Measurements from ENCODE around the gene TMBIM1.
"Not testable (repeated sequence)": the region's sequence is repeated elsewhere in the genome, so short reads cannot be mapped to it uniquely, and the experiment has no call there.

TMBIM1 gene

GRCh38 chr2:218315397-218315796 lies 23.1 kb upstream of the TMBIM1 start:
- Histone ChIP-seq H3K36me3 (replicated peaks; ENCODE audit: low read depth, low read length) (no peaks in the 10 kb centered on the region), H3K27ac (ENCODE audit: low read length) (no peak overlapping the region), H3K79me2 (ENCODE audit: low read length) (no peaks in the 10 kb centered on the region), H2AFZ (ENCODE audit: low read depth, low read length) (no peak overlapping the region), H3K4me2 (ENCODE audit: low read length) (no peak overlapping the region), H3K4me1 (ENCODE audit: low read length) (no peaks in the 10 kb centered on the region), H3K9ac (ENCODE audit: low read length) (no peak overlapping the region), H4K20me1 (ENCODE audit: insufficient read depth, low read length) (no peaks in the 10 kb centered on the region), H3K4me3 (ENCODE audit: low read length) (no peak overlapping the region), H3K27me3 (ENCODE audit: low read depth, low read length) (no peaks in the 10 kb centered on the region), H3K9me3 (ENCODE audit: insufficient read depth, low read length) (no peaks in the 10 kb centered on the region)
- TF ChIP-seq CTCF (IDR thresholded peaks at IDR 0.05; ENCODE audit: low read depth, low read length) (no peak), EZH2phosphoT487 (IDR thresholded peaks at IDR 0.05; ENCODE audit: low read depth) (no peak)

DNA sequence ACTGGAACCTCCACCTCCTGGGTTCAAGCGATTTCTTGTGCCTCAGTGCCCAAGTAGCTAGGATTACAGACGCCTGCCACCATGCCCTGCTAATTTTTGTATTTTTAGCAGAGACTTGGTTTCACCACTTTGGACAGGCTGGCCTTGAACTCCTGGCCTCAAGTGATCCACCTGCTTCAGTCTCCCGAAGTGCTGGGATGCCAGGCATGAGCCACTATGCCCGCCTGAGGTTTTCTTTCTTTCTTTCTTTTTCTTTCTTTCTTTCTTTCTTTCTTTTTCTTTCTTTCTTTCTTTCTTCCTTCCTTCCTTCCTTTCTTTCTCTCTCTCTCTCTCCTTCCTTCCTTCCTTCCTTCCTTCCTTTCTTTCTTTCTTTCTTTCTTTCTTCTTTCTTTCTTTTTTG lies 22.5 kb upstream of the TMBIM1 start:
- H3K4me2 ChIP-seq (ENCODE audit: low read length); H3K36me3 ChIP-seq (replicated peaks; ENCODE audit: low read depth, low read length); H4K20me1 ChIP-seq (ENCODE audit: insufficient read depth, low read length); H3K27me3 ChIP-seq (ENCODE audit: low read depth, low read length); H3K4me3 ChIP-seq (ENCODE audit: low read length); H3K4me1 ChIP-seq (ENCODE audit: low read length); H3K79me2 ChIP-seq (ENCODE audit: low read length); H3K9ac ChIP-seq (ENCODE audit: low read length); H3K27ac ChIP-seq (ENCODE audit: low read length); H2AFZ ChIP-seq (ENCODE audit: low read depth, low read length); H3K9me3 ChIP-seq (ENCODE audit: insufficient read depth, low read length): not testable (repeated sequence)

DNA sequence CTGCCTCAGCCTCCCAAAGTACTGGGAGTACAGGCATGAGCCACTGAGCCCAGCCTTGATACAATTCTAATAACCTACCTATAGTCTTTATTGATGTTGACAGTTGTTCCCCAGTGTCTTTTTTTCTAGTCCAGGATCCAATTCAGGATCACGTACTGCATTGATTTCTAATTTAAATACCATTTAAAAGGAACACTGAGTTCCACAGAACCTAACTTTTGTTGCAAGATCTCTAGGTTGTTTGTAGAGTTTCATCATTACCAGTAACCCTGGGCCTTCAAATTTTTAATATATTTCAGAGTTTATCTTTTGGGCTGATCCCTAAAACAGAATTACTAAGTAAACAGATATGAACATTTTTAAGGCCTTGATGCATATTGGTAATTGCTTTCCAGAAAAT lies 21.1 kb upstream of the TMBIM1 start:
- H3K9me3 ChIP-seq (ENCODE audit: insufficient read depth, low read length): no peaks in the 10 kb centered on the region
- H4K20me1 ChIP-seq (ENCODE audit: insufficient read depth, low read length): no peaks in the 10 kb centered on the region
- no peak overlapping the region for H3K4me2 ChIP-seq (ENCODE audit: low read length)
- no peak overlapping the region for H3K4me3 ChIP-seq (ENCODE audit: low read length)
- TF ChIP-seq CTCF (IDR thresholded peaks at IDR 0.05; ENCODE audit: low read depth, low read length) (no peak), EZH2phosphoT487 (IDR thresholded peaks at IDR 0.05; ENCODE audit: low read depth) (no peak)
- no peak overlapping the region for H2AFZ ChIP-seq (ENCODE audit: low read depth, low read length)
- H3K27ac ChIP-seq (ENCODE audit: low read length): no peak overlapping the region
- H3K36me3 ChIP-seq (replicated peaks; ENCODE audit: low read depth, low read length): no peaks in the 10 kb centered on the region
- no peak overlapping the region for H3K9ac ChIP-seq (ENCODE audit: low read length)
- H3K4me1 ChIP-seq (ENCODE audit: low read length): no peaks in the 10 kb centered on the region
- no peaks in the 10 kb centered on the region for H3K27me3 ChIP-seq (ENCODE audit: low read depth, low read length)
- H3K79me2 ChIP-seq (ENCODE audit: low read length): no peaks in the 10 kb centered on the region

GRCh38 chr2:218312267-218312756 lies 20.0 kb upstream of the TMBIM1 start:
- H3K9me3 ChIP-seq (ENCODE audit: insufficient read depth, low read length): no peaks in the 10 kb centered on the region
- no peaks in the 10 kb centered on the region for H3K36me3 ChIP-seq (replicated peaks; ENCODE audit: low read depth, low read length)
- no peak overlapping the region for H3K9ac ChIP-seq (ENCODE audit: low read length)
- H3K4me1 ChIP-seq (ENCODE audit: low read length): no peaks in the 10 kb centered on the region
- H3K27me3 ChIP-seq (ENCODE audit: low read depth, low read length): no peaks in the 10 kb centered on the region
- TF ChIP-seq CTCF (IDR thresholded peaks at IDR 0.05; ENCODE audit: low read depth, low read length): no peak
- TF ChIP-seq EZH2phosphoT487 (IDR thresholded peaks at IDR 0.05; ENCODE audit: low read depth): no peak
- no peak overlapping the region for H3K4me3 ChIP-seq (ENCODE audit: low read length)
- no peak overlapping the region for H3K4me2 ChIP-seq (ENCODE audit: low read length)
- H3K79me2 ChIP-seq (ENCODE audit: low read length): no peaks in the 10 kb centered on the region
- H3K27ac ChIP-seq (ENCODE audit: low read length): no peak overlapping the region
- H4K20me1 ChIP-seq (ENCODE audit: insufficient read depth, low read length): no peaks in the 10 kb centered on the region
- no peak overlapping the region for H2AFZ ChIP-seq (ENCODE audit: low read depth, low read length)

GRCh38 chr2:218311541-218312266 lies 19.4 kb upstream of the TMBIM1 start:
- H3K9me3 ChIP-seq (ENCODE audit: insufficient read depth, low read length); H3K79me2 ChIP-seq (ENCODE audit: low read length); H4K20me1 ChIP-seq (ENCODE audit: insufficient read depth, low read length); H3K27ac ChIP-seq (ENCODE audit: low read length); H3K4me2 ChIP-seq (ENCODE audit: low read length); H3K4me1 ChIP-seq (ENCODE audit: low read length); H2AFZ ChIP-seq (ENCODE audit: low read depth, low read length); H3K36me3 ChIP-seq (replicated peaks; ENCODE audit: low read depth, low read length); H3K4me3 ChIP-seq (ENCODE audit: low read length); H3K27me3 ChIP-seq (ENCODE audit: low read depth, low read length); H3K9ac ChIP-seq (ENCODE audit: low read length): not testable (repeated sequence)

All from OCI-LY3 (cell line).